GM18499 (cell line): Measurements from ENCODE around the gene CAMK1G.
A peak's percentile ranks its signal among the peaks of the same experiment; 100 is the strongest.

Experiments used
- ATAC-seq: cut with Tn5 transposase; IDR thresholded peaks from one replicate; pipeline ENCODE4 v1.9.1; 2021; ENCODE audit warnings: moderate number of reproducible peaks; ENCODE audit not compliant: insufficient read depth, unreplicated experiment

The CAMK1G gene

GRCh38 chr1:209561532-209561931 is 22.0 kb upstream of the CAMK1G start:
- no peak for ATAC-seq

- no peak for ATAC-seq
Measured at GRCh38 chr1:209564849-209565248, 18.7 kb upstream of the CAMK1G start.

- ATAC-seq: peak; percentile 73
Measured at GRCh38 chr1:209565759-209566678, 17.5 kb upstream of the CAMK1G start.

GRCh38 chr1:209567698-209568175 is 15.8 kb upstream of the CAMK1G start:
- no peak for ATAC-seq

- no peak for ATAC-seq
Measured at GRCh38 chr1:209569455-209570207, 13.9 kb upstream of the CAMK1G start.

GRCh38 chr1:209570743-209571142 is 12.8 kb upstream of the CAMK1G start:
- no peak for ATAC-seq

- ATAC-seq: no peak
Measured at GRCh38 chr1:209576392-209577197, 6.9 kb upstream of the CAMK1G start.

GRCh38 chr1:209577346-209577745 is 6.2 kb upstream of the CAMK1G start:
- ATAC-seq: no peak

- ATAC-seq: no peak
Measured at GRCh38 chr1:209580577-209580976, 2.9 kb upstream of the CAMK1G start.

- ATAC-seq: no peak
Measured at GRCh38 chr1:209584231-209584672, 738 bp downstream of the CAMK1G start.

- ATAC-seq: no peak
Measured at GRCh38 chr1:209585197-209585596, 1.7 kb downstream of the CAMK1G start.

GRCh38 chr1:209585672-209586071 is 2.2 kb downstream of the CAMK1G start:
- no peak for ATAC-seq

- ATAC-seq: no peak
Measured at GRCh38 chr1:209586221-209586740, 2.8 kb downstream of the CAMK1G start.

- no peak for ATAC-seq
Measured at GRCh38 chr1:209587789-209588188, 4.3 kb downstream of the CAMK1G start.

- ATAC-seq: no peak
Measured at GRCh38 chr1:209589440-209589839, 5.9 kb downstream of the CAMK1G start.

GRCh38 chr1:209589863-209590262 is 6.3 kb downstream of the CAMK1G start:
- ATAC-seq: no peak

- ATAC-seq: no peak
Measured at GRCh38 chr1:209590405-209590804, 6.9 kb downstream of the CAMK1G start.

GRCh38 chr1:209593747-209594146 is 10.2 kb downstream of the CAMK1G start:
- ATAC-seq: no peak

- ATAC-seq: no peak
Measured at GRCh38 chr1:209594440-209594839, 10.9 kb downstream of the CAMK1G start.

GRCh38 chr1:209595028-209595427 is 11.5 kb downstream of the CAMK1G start:
- no peak for ATAC-seq
